GM12875 (cell line): ENCODE results near the gene IQCE.

Experiments
- H3K4me3 ChIP-seq: one replicate; pipeline ENCODE4 v1.5.1; 2011; ENCODE audit warnings: low read depth, low read length, control low read depth
- CTCF ChIP-seq: IDR thresholded peaks from 2 replicates; pipeline ENCODE4 v1.5.1; 2011; ENCODE audit warnings: low read depth, mild to moderate bottlenecking, control low read depth, inconsistent platforms, low read length, moderate library complexity, borderline replicate concordance; ENCODE audit not compliant: insufficient read depth

Gene IQCE

GRCh38 chr7:2521952-2522591 lies 36.7 kb upstream of the IQCE start:
- TF ChIP-seq CTCF, result no peak
- no peak overlapping the region for H3K4me3 ChIP-seq

- no peak for TF ChIP-seq CTCF
- no peak overlapping the region for H3K4me3 ChIP-seq
These were observed 35.9 kb upstream of the IQCE start for GRCh38 chr7:2522780-2523433.

GRCh38 chr7:2523461-2523936 lies 35.3 kb upstream of the IQCE start:
- no peak for TF ChIP-seq CTCF
- no peak overlapping the region for H3K4me3 ChIP-seq

GRCh38 chr7:2523941-2524807 lies 34.6 kb upstream of the IQCE start:
- no peak overlapping the region for H3K4me3 ChIP-seq
- TF ChIP-seq CTCF, result no peak

GRCh38 chr7:2524808-2525657 lies 33.7 kb upstream of the IQCE start:
- TF ChIP-seq CTCF, result no peak
- no peak overlapping the region for H3K4me3 ChIP-seq
